ENCODE results near the gene NEDD4.

NEDD4 gene

DNA sequence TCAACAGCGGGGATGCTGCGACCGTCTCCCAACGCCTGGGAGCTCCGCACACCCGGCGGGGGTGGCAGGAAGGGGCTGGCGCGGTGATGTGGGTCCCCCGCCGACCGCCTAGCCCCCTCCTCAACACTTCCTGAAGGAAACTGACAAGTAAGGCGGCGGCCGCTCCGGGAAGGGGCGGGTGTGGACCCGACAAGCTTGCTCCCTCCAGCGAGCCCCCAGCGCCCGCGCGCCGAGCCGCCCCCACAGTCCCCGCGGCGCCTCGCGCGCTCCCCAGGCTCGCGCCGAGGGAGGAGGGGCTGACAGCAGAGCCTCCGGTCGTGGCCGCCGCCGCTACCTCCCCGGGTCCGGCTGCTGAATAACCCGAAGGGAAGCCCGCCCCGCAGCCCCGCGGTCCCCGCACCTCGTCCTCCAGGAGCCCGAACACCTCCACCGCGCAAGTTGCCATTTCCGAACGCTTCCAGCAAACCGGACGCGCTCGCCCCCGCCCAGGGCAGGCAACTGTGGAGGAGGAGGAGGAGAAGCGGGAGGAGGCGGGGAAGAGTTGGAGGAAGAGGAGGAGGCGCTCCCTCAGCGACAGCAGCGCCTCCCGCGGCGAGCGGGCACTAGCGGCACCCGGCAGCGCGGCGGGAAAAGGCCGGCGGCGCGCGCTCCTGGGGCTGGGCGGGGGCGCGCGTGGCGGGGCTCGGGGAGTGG, at the start of gene NEDD4:
Gene NEDD4, minus strand, starts transcription at position 502 of the 693 bp plus-strand sequence. Its CDS starts 57 bp downstream, at position 445.
- peak; percentile 88 for DNase-seq (ENCODE audit: low read depth)
- peak within 1 kb of the TSS; percentile 78 for H3K4me3 ChIP-seq (replicated peaks; ENCODE audit: low read depth, low read length)
- TF ChIP-seq, protein P1, sequence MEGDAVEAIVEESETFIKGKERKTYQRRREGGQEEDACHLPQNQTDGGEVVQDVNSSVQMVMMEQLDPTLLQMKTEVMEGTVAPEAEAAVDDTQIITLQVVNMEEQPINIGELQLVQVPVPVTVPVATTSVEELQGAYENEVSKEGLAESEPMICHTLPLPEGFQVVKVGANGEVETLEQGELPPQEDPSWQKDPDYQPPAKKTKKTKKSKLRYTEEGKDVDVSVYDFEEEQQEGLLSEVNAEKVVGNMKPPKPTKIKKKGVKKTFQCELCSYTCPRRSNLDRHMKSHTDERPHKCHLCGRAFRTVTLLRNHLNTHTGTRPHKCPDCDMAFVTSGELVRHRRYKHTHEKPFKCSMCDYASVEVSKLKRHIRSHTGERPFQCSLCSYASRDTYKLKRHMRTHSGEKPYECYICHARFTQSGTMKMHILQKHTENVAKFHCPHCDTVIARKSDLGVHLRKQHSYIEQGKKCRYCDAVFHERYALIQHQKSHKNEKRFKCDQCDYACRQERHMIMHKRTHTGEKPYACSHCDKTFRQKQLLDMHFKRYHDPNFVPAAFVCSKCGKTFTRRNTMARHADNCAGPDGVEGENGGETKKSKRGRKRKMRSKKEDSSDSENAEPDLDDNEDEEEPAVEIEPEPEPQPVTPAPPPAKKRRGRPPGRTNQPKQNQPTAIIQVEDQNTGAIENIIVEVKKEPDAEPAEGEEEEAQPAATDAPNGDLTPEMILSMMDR (IDR thresholded peaks at IDR 0.05; ENCODE audit: low read length, missing control alignments): peak; percentile 37

DNA sequence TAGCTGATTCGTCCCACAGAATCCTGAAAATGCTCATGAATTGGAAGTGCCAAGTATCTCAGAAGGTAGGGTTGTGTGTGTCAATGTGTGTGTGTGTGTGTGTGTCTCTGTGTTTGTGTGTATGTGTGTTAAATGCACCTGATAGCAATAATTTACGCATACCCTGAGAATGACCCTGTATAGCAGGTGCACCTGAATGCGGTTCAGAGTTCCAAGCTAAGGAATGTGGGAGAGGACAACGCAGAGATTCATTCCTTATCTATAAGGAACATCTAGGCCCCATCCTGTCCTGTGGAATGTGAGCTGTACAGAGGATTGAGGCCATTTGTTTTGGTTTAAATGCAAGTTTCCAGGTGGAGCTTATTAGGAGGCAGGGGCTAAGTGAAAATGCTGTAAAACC, 49.1 kb upstream of the NEDD4 start:
- DNase-seq (ENCODE audit: low read depth): no peak
- TF ChIP-seq, protein P1 (IDR thresholded peaks at IDR 0.05; ENCODE audit: low read length, missing control alignments): no peak
- no peak overlapping the region for H3K4me3 ChIP-seq (replicated peaks; ENCODE audit: low read depth, low read length)

DNA sequence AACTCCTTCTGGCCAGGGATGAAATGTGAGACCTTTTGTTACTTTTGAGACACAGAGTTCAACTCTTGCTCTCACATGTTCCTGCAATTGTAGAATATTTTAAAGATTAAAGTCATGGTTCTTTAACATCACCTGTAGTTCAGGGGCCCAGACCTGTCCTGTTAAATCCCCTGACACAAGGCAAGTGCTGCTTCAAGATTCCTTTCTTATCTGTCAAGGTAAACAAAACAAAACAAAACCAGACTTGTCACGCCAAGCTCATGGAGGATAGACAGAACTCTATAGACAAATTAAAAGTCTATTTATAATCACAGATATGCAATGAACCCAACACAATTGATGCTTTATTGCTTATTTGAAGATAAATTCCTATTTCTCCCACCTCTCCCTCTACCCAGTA, 48.6 kb upstream of the NEDD4 start:
- H3K4me3 ChIP-seq (replicated peaks; ENCODE audit: low read depth, low read length): no peak overlapping the region
- no peak for DNase-seq (ENCODE audit: low read depth)
- TF ChIP-seq, protein P1 (IDR thresholded peaks at IDR 0.05; ENCODE audit: low read length, missing control alignments): no peak

DNA sequence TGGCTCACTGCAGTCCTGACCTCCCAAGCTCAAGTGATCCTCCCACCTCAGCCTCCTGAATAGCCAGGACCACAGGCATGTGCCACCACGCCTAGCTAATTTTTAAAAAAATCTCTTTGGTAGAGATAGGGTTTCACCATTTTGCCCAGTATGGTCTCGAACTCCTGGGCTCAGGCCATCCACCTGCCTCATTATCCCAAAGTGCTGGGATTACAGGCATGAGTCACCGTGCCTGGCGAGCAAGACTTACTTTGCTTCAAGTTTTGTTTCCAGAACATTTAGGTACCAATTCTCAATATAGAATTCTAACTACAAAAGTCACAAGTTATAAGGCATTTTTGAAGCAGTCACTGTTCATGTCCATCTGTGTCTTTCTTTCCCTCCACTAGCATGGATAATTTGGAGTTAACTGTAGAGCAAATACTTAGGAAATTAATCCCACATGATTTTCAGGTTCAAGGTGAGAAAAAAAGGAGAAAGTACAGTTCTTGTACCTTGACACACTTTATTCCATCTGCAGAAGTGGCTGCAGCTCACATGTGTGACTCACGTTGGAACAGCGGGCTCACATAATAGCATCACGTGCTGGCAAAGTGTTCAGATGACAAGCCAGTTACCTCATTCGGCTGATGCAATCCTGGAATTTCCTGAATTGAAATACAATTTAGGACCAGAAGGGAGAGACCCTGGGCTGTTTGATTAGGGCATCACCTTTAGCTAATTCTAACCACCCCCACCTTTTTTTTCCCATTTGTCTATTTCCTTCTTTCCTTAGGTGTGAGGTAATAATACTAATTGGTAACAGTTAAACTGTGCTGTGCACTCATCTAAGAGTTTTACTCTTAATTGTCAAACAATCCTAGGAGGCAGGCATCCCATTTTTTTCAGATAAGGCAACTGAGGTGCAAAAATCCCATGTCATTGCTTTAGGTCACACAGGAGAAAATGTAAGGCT, 46.9 kb upstream of the NEDD4 start:
- TF ChIP-seq, protein P1 (IDR thresholded peaks at IDR 0.05; ENCODE audit: low read length, missing control alignments): no peak

DNA sequence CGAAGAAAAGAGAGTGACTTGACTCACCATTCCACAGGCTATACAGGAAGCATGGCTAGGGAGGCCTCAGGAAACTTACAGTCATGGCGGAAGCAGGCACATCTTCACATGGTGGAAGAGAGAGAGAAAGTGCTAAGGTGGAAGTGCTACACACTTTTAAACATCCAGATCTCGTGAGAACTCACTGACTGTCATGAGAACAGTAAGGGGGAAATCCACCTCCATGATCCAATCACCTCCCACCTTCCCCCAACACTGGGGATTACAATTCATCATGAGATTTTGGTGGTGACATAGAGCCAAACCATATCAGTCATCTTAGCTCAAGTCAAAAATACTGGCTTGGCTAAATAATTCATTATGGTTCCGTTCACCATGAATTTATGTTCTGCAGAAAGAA, 45.3 kb upstream of the NEDD4 start:
- no peak for DNase-seq (ENCODE audit: low read depth)
- TF ChIP-seq, protein P1 (IDR thresholded peaks at IDR 0.05; ENCODE audit: low read length, missing control alignments): no peak
- H3K4me3 ChIP-seq (replicated peaks; ENCODE audit: low read depth, low read length): no peak overlapping the region

More for the DNA sequence above, 46.9 kb upstream of the NEDD4 start:
- peak; percentile 98 for DNase-seq (ENCODE audit: low read depth)
- H3K4me3 ChIP-seq (replicated peaks; ENCODE audit: low read depth, low read length): no peak overlapping the region

DNA sequence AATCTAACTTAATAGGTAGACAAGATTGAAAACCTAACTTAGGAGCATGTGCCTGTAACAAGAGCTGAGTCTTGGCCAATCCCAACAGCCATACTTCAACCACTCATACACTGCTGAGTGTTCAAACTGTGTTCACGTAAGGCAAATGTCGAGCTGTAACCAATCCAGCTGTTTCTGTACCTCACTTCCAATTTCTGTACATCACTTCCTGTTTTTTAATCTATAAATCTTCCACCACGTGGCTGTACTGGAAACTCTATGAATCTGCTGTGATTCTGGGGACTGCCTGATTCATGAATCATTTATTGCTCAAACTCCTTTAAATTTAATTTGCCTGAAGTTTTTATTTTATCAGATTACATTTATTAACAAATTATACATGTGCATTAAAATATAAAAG, 44.6 kb upstream of the NEDD4 start:
- peak; percentile 74 for DNase-seq (ENCODE audit: low read depth)
- TF ChIP-seq, protein P1 (IDR thresholded peaks at IDR 0.05; ENCODE audit: low read length, missing control alignments): no peak
- no peak overlapping the region for H3K4me3 ChIP-seq (replicated peaks; ENCODE audit: low read depth, low read length)
